SK-N-SH (cell line): Measurements from ENCODE around the gene ZFAND6. TPM values are rescaled to one million over a fixed set of nuclear protein-coding genes. Genes with fewer than 3 reads are reported as not detected.

Source experiments
- CTCF ChIA-PET: fragments of 300-600, 350-600 bp; formaldehyde crosslinking; extraction: SDS; loops from one replicate; lab custom pipeline; 2021; lab: Yijun Ruan, JAX
- POLR2A ChIA-PET: fragments of 350-600 bp; sonication (Branson Sonifier 250); formaldehyde crosslinking; extraction: SDS; loops from one replicate; lab custom pipeline; 2020; ENCODE audit warnings: antibody characterized with exemption, inconsistent platforms; lab: Yijun Ruan, JAX
- DNase-seq: peaks from one replicate; pipeline ENCODE4 v3.0.0; 2012
- H2AFZ ChIP-seq: fragments of 200-600 bp; sonication (generic); 2 replicates; pipeline ENCODE4 v1.8.1; 2016; ENCODE audit warnings: antibody characterized with exemption, mild to moderate bottlenecking, low read depth
- H3F3A ChIP-seq: fragments of 200-600 bp; sonication (generic); replicated peaks from 2 replicates; pipeline ENCODE3; 2016; ENCODE audit warnings: antibody characterized with exemption, mild to moderate bottlenecking; ENCODE audit not compliant: insufficient read depth
- H3K27ac ChIP-seq, 2 experiments: fragments of 200-500 bp in 1 of 2; fragments of 200-600 bp in 1 of 2; sonication (Bioruptor generic) in 1 of 2; sonication (generic), shearing (Covaris generic) in 1 of 2; 2 replicates each; pipeline versions ENCODE4 v1.5.1 to v1.6.1; 2014 to 2016; ENCODE audit warnings: low read depth in 2 of 2, inconsistent platforms in 1 of 2, low read length in 1 of 2, mild to moderate bottlenecking in 1 of 2, mixed read lengths in 1 of 2
- H3K27me3 ChIP-seq: fragments of 200-600 bp; sonication (generic), shearing (Covaris generic); 2 replicates; pipeline ENCODE4 v1.6.1; 2016; ENCODE audit warnings: mixed run types; ENCODE audit not compliant: insufficient read depth
- H3K36me3 ChIP-seq, 2 experiments: fragments of 200-500 bp in 1 of 2; fragments of 200-600 bp in 1 of 2; sonication (Bioruptor generic) in 1 of 2; sonication (generic) in 1 of 2; replicated peaks in 1 of 2; 2 replicates each; pipeline versions ENCODE3 to v1.5.1; 2014 to 2016; ENCODE audit warnings: low read length in 1 of 2, mild to moderate bottlenecking in 1 of 2; ENCODE audit not compliant: insufficient read depth in 2 of 2, control insufficient read depth in 1 of 2
- H3K4me1 ChIP-seq, 2 experiments: fragments of 200-500 bp in 1 of 2; fragments of 200-600 bp in 1 of 2; sonication (Bioruptor generic) in 1 of 2; sonication (generic), shearing (Covaris generic) in 1 of 2; 2 replicates each; pipeline versions ENCODE4 v1.5.1 to v1.6.1; 2014 to 2016; ENCODE audit warnings: low read depth in 1 of 2, low read length in 1 of 2, mixed run types in 1 of 2; ENCODE audit not compliant: insufficient read depth in 2 of 2, control insufficient read depth in 1 of 2
- H3K4me2 ChIP-seq: fragments of 200-600 bp; sonication (generic), shearing (Covaris generic); 2 replicates; pipeline ENCODE4 v1.6.1; 2017; ENCODE audit warnings: mixed run types
- H3K4me3 ChIP-seq, 2 experiments: fragments of 200-500 bp in 1 of 2; fragments of 200-600 bp in 1 of 2; sonication (Bioruptor generic) in 1 of 2; sonication (generic), shearing (Covaris generic) in 1 of 2; 2 replicates each; pipeline versions ENCODE4 v1.5.1 to v1.8.1; 2014 to 2016; ENCODE audit warnings: low read depth in 2 of 2, inconsistent platforms in 1 of 2, low read length in 1 of 2, mild to moderate bottlenecking in 1 of 2, mixed read lengths in 1 of 2, moderate library complexity in 1 of 2
- H3K79me2 ChIP-seq: fragments of 200-600 bp; sonication (generic); 2 replicates; pipeline ENCODE4 v1.8.1; 2017; ENCODE audit warnings: mild to moderate bottlenecking; ENCODE audit not compliant: insufficient read depth
- H3K9ac ChIP-seq: fragments of 200-600 bp; sonication (generic); 2 replicates; pipeline ENCODE4 v1.6.1; 2017; ENCODE audit warnings: mixed run types
- H3K9me2 ChIP-seq: fragments of 200-600 bp; sonication (generic); 2 replicates; pipeline ENCODE4 v1.6.1; 2017; ENCODE audit warnings: mixed run types
- H3K9me3 ChIP-seq: fragments of 200-600 bp; sonication (generic); 2 replicates; pipeline ENCODE4 v1.6.1; 2017; ENCODE audit warnings: mixed run types, mild to moderate bottlenecking, moderate library complexity
- H4K20me1 ChIP-seq: fragments of 200-600 bp; sonication (generic); 2 replicates; pipeline ENCODE4 v1.6.1; 2017; ENCODE audit warnings: mild to moderate bottlenecking, mixed run types; ENCODE audit not compliant: insufficient read depth
- CHD2 ChIP-seq: fragments of 150-350 bp; IDR thresholded peaks from 2 replicates; pipeline ENCODE4 v1.6.1; 2018; ENCODE audit warnings: low read length; ENCODE audit not compliant: partially characterized antibody
- CTCF ChIP-seq: fragments of 200-600 bp; sonication (generic); IDR thresholded peaks from 2 replicates; pipeline ENCODE4 v1.6.1; 2017; ENCODE audit warnings: antibody characterized with exemption, mild to moderate bottlenecking, moderate library complexity
- ELF1 ChIP-seq: IDR thresholded peaks from 2 replicates; pipeline ENCODE4 v1.4.0; 2012
- EP300 ChIP-seq, 2 experiments: IDR thresholded peaks; 2 replicates each; pipeline versions ENCODE4 v1.4.0 to v1.6.1; 2012; ENCODE audit warnings: borderline replicate concordance in 1 of 2, low read depth in 1 of 2, low read length in 1 of 2
- EZH2phosphoT487 ChIP-seq: fragments of 200-600 bp; sonication (generic); IDR thresholded peaks from 2 replicates; pipeline ENCODE4 v1.6.1; 2017; ENCODE audit warnings: low read depth, mixed run types, mild to moderate bottlenecking, antibody characterized with exemption, moderate library complexity, borderline replicate concordance
- GABPA ChIP-seq: IDR thresholded peaks from 2 replicates; pipeline ENCODE4 v1.4.0; 2012; ENCODE audit warnings: low read depth, mild to moderate bottlenecking
- GATA2 ChIP-seq: sonication (generic); formaldehyde crosslinking; IDR thresholded peaks from 2 replicates; pipeline ENCODE4 v1.5.0; 2020; ENCODE audit warnings: mild to moderate bottlenecking, missing genetic modification reagents
- MEF2A ChIP-seq: IDR thresholded peaks from 2 replicates; pipeline ENCODE4 v1.4.0; 2012; ENCODE audit warnings: low read depth, borderline replicate concordance
- NFIC ChIP-seq: IDR thresholded peaks from 2 replicates; pipeline ENCODE4 v1.4.0; 2012; ENCODE audit warnings: borderline replicate concordance
- PBX3 ChIP-seq: IDR thresholded peaks from 2 replicates; pipeline ENCODE4; 2012
- RXRA ChIP-seq: IDR thresholded peaks from 2 replicates; pipeline ENCODE4 v1.4.0; 2012; ENCODE audit warnings: low read depth, mild to moderate bottlenecking, borderline replicate concordance
- SIN3A ChIP-seq: IDR thresholded peaks from 2 replicates; pipeline ENCODE4 v1.6.1; 2012; ENCODE audit warnings: low read depth, mild to moderate bottlenecking, low read length, moderate library complexity, borderline replicate concordance
- SMC3 ChIP-seq: IDR thresholded peaks from 2 replicates; pipeline ENCODE4 v1.6.1; 2012; ENCODE audit warnings: low read depth, low read length, improper control_type of control experiment
- TAF1 ChIP-seq: IDR thresholded peaks from 2 replicates; pipeline ENCODE4 v1.6.1; 2012; ENCODE audit warnings: low read depth, mild to moderate bottlenecking, low read length, moderate library complexity, borderline replicate concordance
- TEAD4 ChIP-seq: IDR thresholded peaks from 2 replicates; pipeline ENCODE4 v1.4.0; 2012; ENCODE audit warnings: mild to moderate bottlenecking, borderline replicate concordance; ENCODE audit not compliant: insufficient read depth
- USF1 ChIP-seq: IDR thresholded peaks from 2 replicates; pipeline ENCODE4 v1.4.0; 2012; ENCODE audit warnings: low read depth, borderline replicate concordance
- YY1 ChIP-seq: IDR thresholded peaks from 2 replicates; pipeline ENCODE4 v1.4.0; 2012; ENCODE audit warnings: low read depth, mild to moderate bottlenecking
- ZBTB33 ChIP-seq: IDR thresholded peaks from 2 replicates; pipeline ENCODE4 v1.4.0; 2012; ENCODE audit warnings: low read depth, borderline replicate concordance
- polyA plus RNA-seq, 3 experiments: library from polyadenylated mRNA; depleted of rRNA; stranded (reverse); fragments of >200 nt; gene quantifications; 2 replicates each; pipeline ENCODE4 v1.2.3, GENCODE V29; 2012

The ZFAND6 gene
- polyA plus RNA-seq, 1 of the 3 experiments (the other 2 are of a cell fraction): 90.1 TPM

GRCh38 chr15:80071652-80072051 is 12.2 kb downstream of the ZFAND6 start:
- ChIA-PET CTCF (interaction anchor here (1.4 to 1.5 kb wide), 2 partner anchors 9 to 102 kb away, joined by 3 to 5 read pairs; no protein-coding TSS in a partner anchor), POLR2A (interaction anchor here (0.6 kb wide), 1 partner anchor 149 kb away, joined by 3 read pairs; no protein-coding TSS in a partner anchor)
- H3K9me2 ChIP-seq: no peaks in the 10 kb centered on the region
- TF ChIP-seq ZBTB33 (no peak), ELF1 (no peak), PBX3 (no peak), TAF1 (no peak), MEF2A (no peak), EP300 (IDR thresholded peaks at IDR 0.05; ENCODE audit: borderline replicate concordance in 1 of 2, low read depth in 1 of 2, low read length in 1 of 2) (no peak), NFIC (no peak), SMC3 (no peak), RXRA (no peak), TEAD4 (no peak), GABPA (no peak), USF1 (no peak), CTCF (no peak), CHD2 (no peak), GATA2 (CRISPR knock-in tag) (no peak), EZH2phosphoT487 (no peak), SIN3A (no peak), YY1 (no peak)
- no peaks in the 10 kb centered on the region for H3K27me3 ChIP-seq
- peaks cover 84% of the 10 kb centered on the region for H3K79me2 ChIP-seq
- peak overlapping the region; percentile 53 for H3K4me2 ChIP-seq
- no peak overlapping the region for H2AFZ ChIP-seq
- peaks cover 26% of the 10 kb centered on the region for H3F3A ChIP-seq
- H3K9me3 ChIP-seq: 0 out of 2 replicates have a peak, but pooled peaks cover 5% of the 10 kb centered on the region
- H3K36me3 ChIP-seq: peaks cover 0 to 3% of the 10 kb centered on the region in 2 experiments
- peaks cover 16% of the 10 kb centered on the region; the same call in 1 of the 2 replicates for H4K20me1 ChIP-seq
- peak overlapping the region; percentile 6; the same call in 1 of the 2 replicates for H3K9ac ChIP-seq
- peak overlapping the region; percentile 15 to 28; a peak in 3 of 4 replicates for H3K27ac ChIP-seq
- peaks cover 12 to 28% of the 10 kb centered on the region in 2 experiments for H3K4me1 ChIP-seq
- DNase-seq: no peak
- H3K4me3 ChIP-seq: peak overlapping the region; percentile 55 to 56; a peak in 3 of 4 replicates
